H9 (cell line): Measurements from ENCODE around the gene PTPRB. TPM values are rescaled to one million over a fixed set of nuclear protein-coding genes. Genes with fewer than 3 reads are reported as not detected.

Source experiments
- DNase-seq: peaks from one replicate; pipeline ENCODE4 v3.0.0-alpha.2; 2017
- H2AFZ ChIP-seq: one replicate; pipeline ENCODE4 v1.6.1; 2013; ENCODE audit warnings: mild to moderate bottlenecking, low read length, control low read depth, moderate library complexity
- H2AK5ac ChIP-seq: 2 replicates; pipeline ENCODE4 v1.6.1; 2013; ENCODE audit warnings: low read length, control low read depth, mixed read lengths; ENCODE audit not compliant: insufficient read length
- H2BK120ac ChIP-seq: one replicate; pipeline ENCODE4 v1.6.1; 2013; ENCODE audit warnings: low read depth, mild to moderate bottlenecking, low read length, control low read depth, inconsistent platforms; ENCODE audit not compliant: poor library complexity, severe bottlenecking
- H2BK12ac ChIP-seq: 2 replicates; pipeline ENCODE4 v1.6.1; 2013; ENCODE audit warnings: low read length, control low read depth, mixed read lengths, low read depth; ENCODE audit not compliant: insufficient read length
- H2BK15ac ChIP-seq: 2 replicates; pipeline ENCODE4 v1.6.1; 2013; ENCODE audit warnings: low read depth, low read length, control low read depth
- H2BK20ac ChIP-seq: one replicate; pipeline ENCODE4 v1.6.1; 2013; ENCODE audit warnings: low read depth, mild to moderate bottlenecking, low read length, control low read depth, inconsistent platforms; ENCODE audit not compliant: poor library complexity, severe bottlenecking
- H2BK5ac ChIP-seq: 2 replicates; pipeline ENCODE4 v1.6.1; 2013; ENCODE audit warnings: low read length, control low read depth, mixed read lengths; ENCODE audit not compliant: insufficient read length
- H3K14ac ChIP-seq: 2 replicates; pipeline ENCODE4 v1.6.1; 2013; ENCODE audit warnings: low read length, control low read depth; ENCODE audit not compliant: insufficient read depth
- H3K18ac ChIP-seq: 2 replicates; pipeline ENCODE4 v1.6.1; 2013; ENCODE audit warnings: low read depth, mild to moderate bottlenecking, mixed read lengths, low read length, control low read depth; ENCODE audit not compliant: insufficient read length
- H3K23ac ChIP-seq: 2 replicates; pipeline ENCODE4 v1.6.1; 2013; ENCODE audit warnings: low read length, control low read depth, mixed read lengths, low read depth; ENCODE audit not compliant: insufficient read length
- H3K23me2 ChIP-seq: 2 replicates; pipeline ENCODE4 v1.6.1; 2013; ENCODE audit warnings: low read depth, mild to moderate bottlenecking, mixed read lengths, low read length, control low read depth; ENCODE audit not compliant: insufficient read length, poor library complexity, severe bottlenecking
- H3K27ac ChIP-seq: 2 replicates; pipeline ENCODE4 v1.5.1; 2013; ENCODE audit warnings: low read length, control low read depth, mixed read lengths, low read depth; ENCODE audit not compliant: insufficient read length
- H3K27me3 ChIP-seq: 2 replicates; pipeline ENCODE4 v1.6.1; 2013; ENCODE audit warnings: low read length, control low read depth, inconsistent platforms; ENCODE audit not compliant: insufficient read depth
- H3K4ac ChIP-seq: 2 replicates; pipeline ENCODE4 v1.6.1; 2013; ENCODE audit warnings: low read depth, mild to moderate bottlenecking, control low read depth, inconsistent platforms, low read length, moderate library complexity
- H3K4me1 ChIP-seq: 2 replicates; pipeline ENCODE4 v1.6.1; 2013; ENCODE audit warnings: low read length, control low read depth, inconsistent platforms; ENCODE audit not compliant: insufficient read depth
- H3K4me2 ChIP-seq: 2 replicates; pipeline ENCODE4 v1.6.1; 2013; ENCODE audit warnings: low read length, control low read depth, mixed read lengths; ENCODE audit not compliant: insufficient read length, insufficient read depth
- H3K56ac ChIP-seq: 2 replicates; pipeline ENCODE4 v1.6.1; 2013; ENCODE audit warnings: low read depth, mild to moderate bottlenecking, mixed read lengths, low read length, control low read depth; ENCODE audit not compliant: insufficient read length
- H3K79me1 ChIP-seq: 2 replicates; pipeline ENCODE4 v1.6.1; 2013; ENCODE audit warnings: low read depth, mild to moderate bottlenecking, moderate library complexity, low read length, control low read depth, inconsistent platforms; ENCODE audit not compliant: insufficient read depth, poor library complexity, severe bottlenecking
- H3K79me2 ChIP-seq: 2 replicates; pipeline ENCODE4 v1.6.1; 2013; ENCODE audit warnings: low read length, control low read depth, inconsistent platforms; ENCODE audit not compliant: insufficient read depth
- H3K9ac ChIP-seq: 2 replicates; pipeline ENCODE4 v1.6.1; 2013; ENCODE audit warnings: low read length, control low read depth, mixed read lengths; ENCODE audit not compliant: insufficient read length; ENCODE audit errors: extremely low read depth
- H3K9me3 ChIP-seq: one replicate; pipeline ENCODE4 v1.6.1; 2013; ENCODE audit warnings: low read depth, low read length, inconsistent platforms; ENCODE audit not compliant: control insufficient read depth
- H3T11ph ChIP-seq: one replicate; pipeline ENCODE4 v1.6.1; 2013; ENCODE audit warnings: mild to moderate bottlenecking, low read length, control low read depth, inconsistent platforms
- H4K20me1 ChIP-seq: one replicate; pipeline ENCODE4 v1.6.1; 2013; ENCODE audit not compliant: control insufficient read depth, insufficient read length, insufficient read depth
- H4K5ac ChIP-seq: 2 replicates; pipeline ENCODE4 v1.6.1; 2013; ENCODE audit warnings: low read depth, mild to moderate bottlenecking, mixed read lengths, low read length, control low read depth; ENCODE audit not compliant: insufficient read length
- H4K8ac ChIP-seq: replicated peaks from 2 replicates; pipeline ENCODE4 v1.6.1; 2013; ENCODE audit warnings: low read length, control low read depth, mixed read lengths, low read depth; ENCODE audit not compliant: insufficient read length
- H4K91ac ChIP-seq: 2 replicates; pipeline ENCODE4 v1.6.1; 2013; ENCODE audit warnings: low read depth, mild to moderate bottlenecking, moderate library complexity, mixed read lengths, low read length, control low read depth; ENCODE audit not compliant: insufficient read length
- H3K27ac Mint-ChIP-seq, 3 experiments: 2 replicates in 2 of 3; 3 replicates in 1 of 3; pipeline ENCODE4 v1.8.0; 2020 to 2021; ENCODE audit warnings: mixed read lengths in 3 of 3, mild to moderate bottlenecking in 1 of 3, moderate library complexity in 1 of 3
- H3K27me3 Mint-ChIP-seq: 2 replicates; pipeline ENCODE4 v1.8.0; 2021; ENCODE audit warnings: low read depth, mild to moderate bottlenecking, moderate library complexity, mixed read lengths
- H3K36me3 Mint-ChIP-seq, 3 experiments: 2 replicates in 2 of 3; 3 replicates in 1 of 3; pipeline ENCODE4 v1.8.0; 2020 to 2021; ENCODE audit warnings: low read depth in 3 of 3, mixed read lengths in 3 of 3; ENCODE audit not compliant: insufficient read depth in 1 of 3
- H3K4me1 Mint-ChIP-seq, 2 experiments: 2 replicates each; pipeline ENCODE4 v1.8.0; 2020; ENCODE audit warnings: mixed read lengths in 2 of 2
- H3K4me3 Mint-ChIP-seq, 2 experiments: 2 replicates in 1 of 2; 3 replicates in 1 of 2; pipeline ENCODE4 v1.8.0; 2020 to 2021; ENCODE audit warnings: mild to moderate bottlenecking in 2 of 2, mixed read lengths in 2 of 2, moderate library complexity in 1 of 2
- H3K9me3 Mint-ChIP-seq, 2 experiments: 2 replicates in 1 of 2; 3 replicates in 1 of 2; pipeline ENCODE4 v1.8.0; 2020; ENCODE audit warnings: mild to moderate bottlenecking in 2 of 2, mixed read lengths in 2 of 2, moderate library complexity in 1 of 2
- WGBS: extraction: QIAGEN DNeasy Blood & Tissue Kit; methylation state at CpG from one replicate; pipeline ENCODE4 v1.1.7; 2013; ENCODE audit warnings: missing lambda C conversion rate, low lambda C conversion rate, mixed read lengths; ENCODE audit not compliant: insufficient read length; ENCODE audit errors: extremely low coverage; 5-methylcytosine and 5-hydroxymethylcytosine counted together
- total RNA-seq: library from RNA; stranded (reverse); gene quantifications from 2 replicates; pipeline ENCODE4 v1.2.1, GENCODE V29; 2021
- TF ChIP-seq, protein P1 (sequence below): fragments of 200-600 bp; sonication (generic); conservative IDR thresholded peaks from 3 replicates; pipeline ENCODE4 v1.8.0; 2021; ENCODE audit warnings: antibody characterized with exemption, mild to moderate bottlenecking

PTPRB gene
- total RNA-seq, 1 experiment from 2014 or later: 1.4 TPM

DNA sequence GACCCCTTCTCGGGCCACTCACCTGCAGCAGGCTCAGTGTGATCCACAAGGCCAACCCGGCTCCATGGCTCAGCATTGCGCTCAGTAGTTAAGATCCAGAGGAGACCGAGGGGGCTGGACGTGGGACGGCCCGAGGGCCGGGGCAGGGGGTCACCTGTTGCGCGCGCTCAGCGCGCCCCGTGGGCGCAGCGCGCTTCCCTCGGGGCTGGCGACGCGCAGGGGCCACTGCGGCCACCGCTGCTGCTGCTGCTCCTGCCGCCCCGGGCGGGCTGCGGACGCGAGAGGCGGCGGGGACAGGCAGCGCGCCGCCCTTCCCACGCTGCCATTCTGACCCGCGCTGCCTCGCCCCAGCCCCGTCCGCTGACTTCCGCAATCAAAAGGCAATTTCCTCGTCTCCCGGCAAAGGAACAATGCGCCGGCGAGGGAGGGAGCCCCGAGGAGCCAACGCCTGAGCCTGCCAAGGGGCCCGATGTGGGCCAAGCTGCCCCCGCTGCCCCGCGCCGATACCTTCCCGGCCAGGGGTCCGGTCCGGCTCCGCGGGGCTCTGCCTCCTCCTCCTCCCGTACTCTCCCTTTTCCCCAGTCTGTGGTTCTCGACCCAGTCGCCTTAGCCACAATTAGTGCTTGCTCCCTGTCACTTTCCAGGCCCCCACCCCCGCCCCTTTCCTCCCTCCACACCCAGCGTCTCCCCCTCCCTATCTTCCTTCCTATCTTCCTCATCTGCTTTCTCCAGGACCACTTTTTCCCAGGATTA lies 27.3 kb downstream of the PTPRB start:
- no peak overlapping the region for H3K4ac ChIP-seq

More for the DNA sequence above, 27.3 kb downstream of the PTPRB start:
- H3T11ph ChIP-seq: no peak overlapping the region
- H2BK120ac ChIP-seq: no peak overlapping the region
- H3K14ac ChIP-seq: no peak overlapping the region
- peaks cover 23 to 28% of the 10 kb centered on the region in 2 experiments for H3K4me1 Mint-ChIP-seq
- H4K8ac ChIP-seq: no peak overlapping the region
- DNase-seq: peak; percentile 67
- H2BK15ac ChIP-seq: no peak overlapping the region
- H3K27me3 ChIP-seq: peaks cover 3% of the 10 kb centered on the region; the same call in 1 of the 2 replicates
- H2AFZ ChIP-seq: no peak overlapping the region
- peaks cover 2% of the 10 kb centered on the region; the same call in 1 of the 2 replicates for H3K4me1 ChIP-seq
- H3K9me3 ChIP-seq: no peaks in the 10 kb centered on the region
- H3K79me1 ChIP-seq: no peaks in the 10 kb centered on the region
- peaks cover 7% of the 10 kb centered on the region for H3K23me2 ChIP-seq
- no peak overlapping the region for H3K9ac ChIP-seq
- TF ChIP-seq, protein P1, sequence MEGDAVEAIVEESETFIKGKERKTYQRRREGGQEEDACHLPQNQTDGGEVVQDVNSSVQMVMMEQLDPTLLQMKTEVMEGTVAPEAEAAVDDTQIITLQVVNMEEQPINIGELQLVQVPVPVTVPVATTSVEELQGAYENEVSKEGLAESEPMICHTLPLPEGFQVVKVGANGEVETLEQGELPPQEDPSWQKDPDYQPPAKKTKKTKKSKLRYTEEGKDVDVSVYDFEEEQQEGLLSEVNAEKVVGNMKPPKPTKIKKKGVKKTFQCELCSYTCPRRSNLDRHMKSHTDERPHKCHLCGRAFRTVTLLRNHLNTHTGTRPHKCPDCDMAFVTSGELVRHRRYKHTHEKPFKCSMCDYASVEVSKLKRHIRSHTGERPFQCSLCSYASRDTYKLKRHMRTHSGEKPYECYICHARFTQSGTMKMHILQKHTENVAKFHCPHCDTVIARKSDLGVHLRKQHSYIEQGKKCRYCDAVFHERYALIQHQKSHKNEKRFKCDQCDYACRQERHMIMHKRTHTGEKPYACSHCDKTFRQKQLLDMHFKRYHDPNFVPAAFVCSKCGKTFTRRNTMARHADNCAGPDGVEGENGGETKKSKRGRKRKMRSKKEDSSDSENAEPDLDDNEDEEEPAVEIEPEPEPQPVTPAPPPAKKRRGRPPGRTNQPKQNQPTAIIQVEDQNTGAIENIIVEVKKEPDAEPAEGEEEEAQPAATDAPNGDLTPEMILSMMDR: no peak
- no peak overlapping the region for H4K91ac ChIP-seq
- H2BK20ac ChIP-seq: no peak overlapping the region
- no peak overlapping the region for H3K27ac ChIP-seq
- H3K9me3 Mint-ChIP-seq: no peaks in the 10 kb centered on the region; a peak in 1 of 5 replicates
- H3K79me2 ChIP-seq: no peaks in the 10 kb centered on the region
- H4K20me1 ChIP-seq: no peaks in the 10 kb centered on the region
- H2AK5ac ChIP-seq: no peak overlapping the region
- no peak overlapping the region for H2BK12ac ChIP-seq
- H3K56ac ChIP-seq: no peak overlapping the region
- H2BK5ac ChIP-seq: no peak overlapping the region
- WGBS: no CpG with 5 or more reads among the region's 63 CpGs
- H3K27ac Mint-ChIP-seq: no peak overlapping the region
- H3K23ac ChIP-seq: no peak overlapping the region
- H3K27me3 Mint-ChIP-seq: peaks cover 32% of the 10 kb centered on the region
- H4K5ac ChIP-seq: no peak overlapping the region
- no peak overlapping the region for H3K18ac ChIP-seq
- peak overlapping the region; percentile 67 for H3K4me2 ChIP-seq
- peak overlapping the region; percentile 78 to 90 for H3K4me3 Mint-ChIP-seq
- H3K36me3 Mint-ChIP-seq: no peaks in the 10 kb centered on the region
